NCI-H524 (cell line): ENCODE data around the gene ZCCHC7.
"Not testable (repeated sequence)": the region's sequence is repeated elsewhere in the genome, so short reads cannot be mapped to it uniquely, and the experiment has no call there.

Source experiments
- DNase-seq, 2 experiments: peaks; one replicate each; lab custom pipeline; 2025; lab: John Stamatoyannopoulos, UW

The ZCCHC7 gene

DNA sequence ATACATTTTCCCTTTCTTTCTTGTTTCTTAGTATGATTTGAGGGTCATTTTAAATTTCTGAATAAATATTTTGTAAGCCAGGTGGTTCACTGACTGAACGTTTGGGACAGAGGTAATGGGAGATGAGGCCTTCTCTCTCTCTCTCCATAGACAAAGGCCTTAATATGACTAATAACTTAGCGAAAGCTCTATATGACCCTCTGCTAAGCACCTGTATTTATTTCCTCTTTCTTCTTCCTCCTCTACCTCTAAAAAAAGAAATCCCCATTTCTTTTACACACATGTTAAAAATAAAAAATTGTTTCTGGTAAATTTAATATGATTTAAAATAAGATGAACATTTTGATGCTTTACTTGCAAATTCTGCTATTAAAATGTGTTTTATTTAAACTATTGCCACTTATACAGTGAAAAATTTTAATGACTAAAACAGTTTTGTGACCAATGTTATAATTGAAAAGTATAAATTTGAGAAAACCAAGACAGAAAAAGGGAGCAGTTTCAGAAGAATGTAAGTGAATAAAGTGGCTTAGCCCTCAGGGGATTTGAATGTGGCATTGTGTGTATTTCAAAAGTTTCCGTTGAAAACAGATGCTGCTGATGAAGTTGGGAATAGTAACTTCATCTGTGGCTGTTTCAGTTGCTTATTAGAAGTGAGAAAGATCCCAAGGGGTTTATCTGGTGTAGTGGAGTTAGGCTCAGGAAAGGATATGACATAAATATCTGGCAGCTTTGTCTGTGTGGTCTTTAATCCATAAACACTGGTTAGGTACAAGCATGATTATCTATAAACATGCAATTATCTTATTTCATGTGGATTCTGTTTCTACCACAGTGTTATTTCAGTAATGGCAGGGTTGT, 173.5 kb downstream of the ZCCHC7 start:
- peak in 1 of 2 experiments; percentile 60 for DNase-seq

DNA sequence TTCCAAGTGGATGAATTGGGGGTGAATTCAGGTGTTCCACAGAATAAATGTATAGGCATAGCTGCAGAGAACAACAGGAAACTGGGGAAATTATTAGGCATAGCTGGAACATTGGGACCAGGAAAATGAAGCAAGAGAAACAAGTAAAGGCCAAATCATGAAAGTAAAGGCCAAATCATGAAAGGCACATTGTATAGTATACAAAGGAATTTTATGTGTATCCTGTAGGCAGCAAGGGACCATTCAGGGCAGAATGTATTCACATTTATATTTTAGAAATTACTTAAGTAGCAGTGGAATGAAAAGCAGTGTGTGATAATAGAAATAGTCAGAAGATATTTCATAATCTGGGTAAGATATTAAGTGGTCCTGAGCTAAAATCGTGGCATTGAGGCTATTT, 174.8 kb downstream of the ZCCHC7 start:
- no peak for DNase-seq

GRCh38 chr9:37295796-37296195, 175.4 kb downstream of the ZCCHC7 start:
- DNase-seq, result no peak

- DNase-seq, result no peak
These were observed 177.2 kb downstream of the ZCCHC7 start for GRCh38 chr9:37297592-37297991.

DNA sequence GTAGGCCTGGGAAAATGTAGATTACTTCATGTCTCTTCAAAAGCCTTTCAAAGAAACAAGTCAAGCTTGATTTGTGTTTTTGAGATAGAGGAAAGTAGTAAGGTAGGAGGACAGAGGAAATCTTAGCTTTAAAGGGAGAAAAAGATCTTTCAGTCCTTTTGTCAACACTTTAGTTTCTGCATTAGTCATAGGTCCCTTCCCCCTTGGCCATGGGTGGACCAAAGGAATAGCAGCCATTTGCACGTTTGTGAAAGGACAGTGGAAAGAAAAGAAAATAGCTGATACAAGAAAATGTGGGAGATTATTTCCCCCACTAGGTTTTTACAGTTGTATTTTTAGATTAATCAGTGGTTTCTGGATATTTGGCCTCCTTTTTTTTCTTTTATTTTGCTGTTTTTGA, 180.2 kb downstream of the ZCCHC7 start:
- DNase-seq, result no peak

GRCh38 chr9:37301042-37301853, 180.9 kb downstream of the ZCCHC7 start:
- DNase-seq, result peak in 1 of 2 experiments; percentile 20

GRCh38 chr9:37301854-37302172, 181.4 kb downstream of the ZCCHC7 start:
- no peak for DNase-seq

- peak; percentile 57 to 76 for DNase-seq
These were observed 181.9 kb downstream of the ZCCHC7 start for GRCh38 chr9:37302277-37302676.

- not testable (repeated sequence) for DNase-seq
These were observed 182.9 kb downstream of the ZCCHC7 start for GRCh38 chr9:37303272-37303671.

GRCh38 chr9:37309136-37309535, 188.8 kb downstream of the ZCCHC7 start:
- DNase-seq, result peak in 1 of 2 experiments; percentile 13

DNA sequence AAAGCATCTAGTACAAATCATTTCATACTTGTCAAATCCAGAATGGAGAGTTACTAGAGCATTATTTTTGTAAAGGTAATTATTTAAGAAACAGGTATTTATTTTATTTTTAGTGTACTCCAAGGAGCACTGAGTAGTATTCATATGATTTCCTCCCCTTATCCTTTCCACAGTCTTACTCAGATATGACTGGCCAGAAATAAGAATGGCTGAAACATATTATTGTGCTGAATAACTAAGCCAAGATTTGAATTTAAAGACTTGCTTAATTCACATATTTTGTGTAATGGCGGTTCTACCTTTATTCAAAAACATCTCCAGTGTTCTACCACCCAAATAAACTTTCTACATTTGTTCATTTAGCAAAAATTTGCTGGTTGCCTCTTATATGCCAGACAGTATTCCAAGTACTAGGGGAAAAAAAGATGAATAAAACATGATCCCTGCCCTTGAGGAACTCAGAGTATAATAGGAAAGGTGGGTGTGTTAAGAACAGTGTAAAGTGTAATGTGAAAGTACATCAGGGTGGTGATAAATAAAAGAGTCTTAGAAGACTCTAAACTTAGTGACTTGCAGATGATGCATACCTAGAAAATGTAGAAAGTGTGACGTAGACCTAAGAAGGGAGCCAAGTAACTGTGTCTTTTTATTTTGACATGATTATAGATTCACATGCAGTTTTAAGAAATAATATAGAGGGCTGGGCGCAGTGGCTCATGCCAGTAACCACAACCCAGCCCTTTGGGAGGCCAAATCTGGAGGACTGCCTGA, 191.7 kb downstream of the ZCCHC7 start:
- no peak for DNase-seq

GRCh38 chr9:37324261-37324683, 203.9 kb downstream of the ZCCHC7 start:
- peak; percentile 39 to 65 for DNase-seq

DNA sequence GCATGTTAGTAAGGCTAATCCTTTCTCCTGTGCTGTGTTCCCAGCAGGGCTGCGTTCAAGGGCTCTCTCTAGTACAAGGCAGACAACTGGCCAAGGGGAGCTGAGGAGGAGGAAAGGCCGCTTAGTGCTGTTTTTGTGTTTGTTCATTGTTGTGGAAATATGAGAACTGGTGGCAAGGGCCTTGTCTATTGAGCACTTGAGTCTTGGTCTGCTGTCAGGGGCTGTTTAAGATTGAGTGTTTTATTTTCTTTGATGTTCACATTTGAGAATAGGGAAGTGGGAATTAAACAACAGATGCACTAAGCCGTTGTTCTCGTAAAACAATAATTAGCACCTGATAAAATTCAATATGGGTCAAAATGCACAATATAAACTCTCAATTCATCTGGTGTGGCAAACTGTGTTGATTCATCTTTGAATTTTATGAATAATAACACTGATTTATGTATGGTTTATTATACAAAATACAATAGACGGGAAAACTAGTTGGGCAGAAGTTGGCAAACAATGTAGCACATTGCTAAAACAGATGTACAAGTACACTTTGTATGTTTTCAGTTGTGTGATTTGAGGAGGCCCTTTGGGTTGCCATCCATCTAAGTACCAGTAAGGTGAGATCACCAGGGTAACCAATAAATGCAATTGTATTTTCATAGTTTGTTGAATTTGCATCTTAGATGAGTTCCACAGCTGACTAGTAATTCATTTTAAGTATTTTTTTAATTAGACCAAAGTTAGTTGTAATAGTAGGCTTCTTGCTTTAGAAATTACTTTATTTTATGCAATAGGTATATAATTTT, 204.5 kb downstream of the ZCCHC7 start:
- DNase-seq, result peak; percentile 65 to 84

GRCh38 chr9:37325778-37326177, 205.4 kb downstream of the ZCCHC7 start:
- DNase-seq, result no peak

DNA sequence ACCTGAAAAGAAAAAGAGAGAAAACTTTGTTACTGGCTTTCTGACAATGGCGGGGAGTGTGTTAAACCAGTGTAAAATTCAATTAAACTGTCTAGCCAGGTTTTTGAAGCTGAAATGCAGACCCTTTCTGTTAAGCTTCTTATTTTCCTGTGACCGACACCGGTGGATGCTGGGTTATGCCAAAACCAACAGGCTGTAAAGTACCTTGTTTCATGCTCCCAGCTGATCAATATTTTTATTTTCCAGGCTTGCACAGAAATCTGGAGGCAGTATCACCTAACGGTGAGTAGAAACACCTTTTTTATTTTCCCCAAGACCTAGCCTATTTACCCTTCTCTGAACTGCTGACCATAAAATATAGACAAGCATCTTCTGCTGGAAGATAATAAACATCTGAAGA, 207.2 kb downstream of the ZCCHC7 start:
- DNase-seq, result no peak

DNA sequence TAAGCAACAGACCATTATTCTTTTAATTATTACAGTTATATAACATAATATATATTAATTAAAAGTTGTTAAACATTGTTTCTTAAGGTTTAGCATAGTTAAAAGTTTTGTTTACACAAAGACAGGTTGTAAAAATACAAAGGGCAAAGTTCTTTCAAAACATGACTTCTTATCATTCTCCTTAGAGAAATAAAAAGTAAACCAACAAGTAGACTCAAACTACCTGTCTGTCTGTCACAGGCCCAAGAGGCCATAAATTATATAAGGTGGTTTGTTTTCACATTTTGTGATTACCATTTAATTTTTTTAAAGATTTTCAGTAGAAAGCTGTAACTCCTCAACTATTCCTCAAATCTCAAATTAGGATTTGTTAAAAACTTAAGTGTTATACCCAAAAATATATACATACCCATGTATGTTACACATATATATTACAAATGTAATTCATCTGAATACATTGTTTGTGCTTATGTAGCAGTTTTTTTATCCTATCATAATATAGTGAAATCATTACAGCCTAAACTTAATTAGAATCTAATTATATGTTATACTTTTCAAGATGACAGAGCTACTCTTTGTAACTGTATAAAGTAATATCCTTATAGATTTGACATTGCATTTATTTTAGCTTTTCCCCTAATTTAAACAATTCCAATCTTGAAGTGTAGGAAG, 208.3 kb downstream of the ZCCHC7 start:
- DNase-seq, result no peak

DNA sequence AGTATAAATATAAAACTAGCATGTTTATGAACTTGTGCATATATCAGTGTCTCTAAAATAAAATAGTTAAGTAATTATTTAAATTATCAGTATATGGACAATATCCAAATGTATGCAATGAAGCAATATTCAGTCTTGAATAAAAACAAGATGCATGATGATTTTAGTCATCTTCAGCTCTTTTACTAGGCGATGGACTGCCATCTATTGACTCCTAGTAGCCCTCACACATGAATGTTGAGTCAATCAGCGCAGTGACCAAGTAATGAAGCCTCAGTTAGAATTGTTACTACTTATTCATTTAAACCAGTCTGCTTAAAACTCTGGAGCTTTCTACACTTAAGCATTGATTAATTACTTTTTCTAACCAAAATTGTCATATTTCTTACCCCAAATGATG, 209.2 kb downstream of the ZCCHC7 start:
- peak in 1 of 2 experiments; percentile 41 for DNase-seq

DNA sequence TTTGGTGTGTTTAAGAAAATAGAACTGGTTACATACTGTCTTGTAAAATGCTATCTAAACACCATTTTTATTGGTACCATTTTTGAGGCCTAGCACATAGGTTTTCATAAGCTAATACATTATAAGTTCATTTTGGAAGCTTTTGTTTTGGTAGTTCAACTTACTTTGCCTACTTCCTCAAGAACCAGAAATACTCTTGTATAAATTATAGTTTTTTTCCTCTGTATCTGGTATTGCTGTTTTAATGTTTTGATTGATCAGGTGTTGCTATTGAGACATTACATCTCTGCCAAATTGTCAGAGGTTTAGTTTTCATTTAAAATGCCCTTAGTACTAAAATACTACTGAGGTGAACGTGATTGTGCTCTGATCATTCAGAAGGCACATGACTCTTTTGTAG, 211.5 kb downstream of the ZCCHC7 start:
- no peak for DNase-seq

GRCh38 chr9:37332578-37332977, 212.2 kb downstream of the ZCCHC7 start:
- DNase-seq, result no peak

DNA sequence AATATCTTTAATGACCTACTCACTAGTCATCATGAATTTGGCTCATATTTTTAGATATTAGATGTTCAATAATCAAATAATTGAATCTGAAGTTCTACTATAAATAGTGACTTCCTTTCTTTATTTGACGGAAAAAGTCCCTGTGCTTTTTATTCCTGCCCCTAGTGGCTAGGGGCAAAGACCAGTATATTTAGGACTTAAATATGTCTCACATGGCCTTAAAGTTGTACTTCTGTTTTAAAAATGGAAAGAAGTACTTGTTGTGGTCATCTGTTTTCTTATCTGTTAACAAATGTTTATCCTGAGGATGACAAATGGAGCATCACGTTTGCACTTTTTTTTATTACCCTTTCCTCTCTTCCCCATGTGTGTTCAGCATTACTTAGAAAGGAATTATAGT, 212.9 kb downstream of the ZCCHC7 start:
- no peak for DNase-seq

- DNase-seq, result no peak
These were observed 214.9 kb downstream of the ZCCHC7 start for GRCh38 chr9:37335238-37335637.
